HG02610 (cell line): Measurements from ENCODE around the gene KIF3C.

Experiments used
- ATAC-seq: cut with Tn5 transposase; IDR thresholded peaks from one replicate; pipeline ENCODE4 v1.9.1; 2021; ENCODE audit warnings: mild to moderate bottlenecking, moderate library complexity; ENCODE audit not compliant: unreplicated experiment

KIF3C gene

DNA sequence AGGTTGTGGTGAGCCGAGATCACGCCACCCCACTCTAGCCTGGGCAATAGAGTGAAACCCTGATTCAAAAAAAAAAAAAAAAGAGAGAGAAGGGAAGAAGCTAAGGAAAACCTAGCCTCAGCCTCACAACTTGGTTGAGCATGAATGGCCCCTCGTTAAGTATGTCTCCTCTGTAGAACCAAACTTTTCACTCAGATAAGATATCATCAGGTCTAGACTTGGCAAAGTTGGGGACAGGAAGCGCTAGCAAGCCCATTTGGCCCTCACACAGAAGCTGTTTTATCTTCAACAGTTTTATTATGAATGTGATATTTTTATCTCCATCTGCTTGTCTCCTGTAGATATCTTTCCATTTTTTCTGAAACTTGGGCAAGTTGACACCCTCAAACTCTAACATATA is 100.5 kb downstream of the KIF3C start:
- ATAC-seq, result no peak

DNA sequence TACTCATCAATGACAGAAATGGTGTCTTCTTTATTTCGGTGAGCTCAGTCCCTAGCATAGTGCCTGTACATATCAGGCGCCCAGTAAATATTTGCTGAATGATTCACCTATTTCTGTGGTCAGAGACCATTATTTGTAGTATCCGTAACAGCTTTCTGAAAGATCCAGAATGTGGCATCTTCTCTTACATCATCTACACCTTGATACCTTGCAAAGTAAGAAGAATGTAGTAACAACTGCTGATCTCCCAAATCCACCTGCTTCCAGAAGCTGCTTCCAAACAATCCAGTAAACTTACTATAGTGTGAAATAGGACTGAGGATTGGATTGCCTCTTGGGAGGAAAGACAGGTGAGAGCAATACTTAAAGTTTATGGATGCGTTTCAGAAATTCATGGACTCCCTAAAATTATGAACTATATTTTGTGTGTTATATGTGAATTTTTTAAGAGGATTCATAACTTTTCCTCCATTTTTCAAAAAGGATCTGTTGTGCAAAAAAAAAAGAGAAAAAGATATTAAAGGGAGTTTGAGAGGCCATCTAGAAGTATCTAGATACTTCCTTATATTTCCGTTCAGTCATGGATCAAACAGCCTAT is 103.1 kb downstream of the KIF3C start:
- ATAC-seq, result no peak

DNA sequence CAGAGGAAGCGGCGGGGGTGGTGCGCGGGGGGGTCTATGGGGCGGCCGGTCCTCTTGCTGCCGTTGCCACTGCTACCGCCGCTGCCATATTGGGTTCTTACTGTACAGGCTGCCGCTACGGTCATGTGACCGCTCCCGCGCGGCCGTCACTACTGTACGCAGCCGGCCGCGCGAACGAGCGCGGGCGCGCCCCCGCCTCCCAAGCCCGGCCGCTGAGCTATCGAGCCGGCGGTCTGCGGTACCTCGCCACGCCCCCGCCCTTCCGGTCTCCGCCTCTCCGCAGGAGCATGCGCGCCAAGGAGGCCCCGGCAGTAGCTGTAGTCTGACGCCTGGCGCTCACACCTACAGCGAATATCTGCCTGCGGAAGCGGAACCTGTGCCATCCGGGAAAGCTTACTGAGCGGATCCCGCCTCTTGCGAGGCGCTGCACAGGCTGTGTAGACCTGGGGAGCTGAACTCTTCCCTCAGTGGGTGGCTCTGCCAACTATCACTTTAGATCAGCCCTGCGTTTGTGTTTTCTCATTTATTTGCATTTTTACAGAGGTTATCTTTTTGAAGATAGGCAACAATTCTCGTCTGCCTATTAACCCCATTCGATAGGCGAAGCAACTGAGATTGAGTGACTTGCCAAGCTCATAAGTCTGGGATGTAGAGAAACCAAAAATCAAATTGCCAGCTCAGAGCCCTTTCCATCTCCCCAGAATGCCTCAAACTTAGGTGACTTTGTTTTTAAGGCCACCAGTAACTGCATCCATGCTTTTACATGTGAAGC is 103.8 kb downstream of the KIF3C start, which contains the start of gene ASXL2:
Gene ASXL2, minus strand, starts transcription at position 127 of the 772 bp plus-strand sequence. CDS start 265 bp downstream, outside the sequence.
- peak; percentile 92 for ATAC-seq

DNA sequence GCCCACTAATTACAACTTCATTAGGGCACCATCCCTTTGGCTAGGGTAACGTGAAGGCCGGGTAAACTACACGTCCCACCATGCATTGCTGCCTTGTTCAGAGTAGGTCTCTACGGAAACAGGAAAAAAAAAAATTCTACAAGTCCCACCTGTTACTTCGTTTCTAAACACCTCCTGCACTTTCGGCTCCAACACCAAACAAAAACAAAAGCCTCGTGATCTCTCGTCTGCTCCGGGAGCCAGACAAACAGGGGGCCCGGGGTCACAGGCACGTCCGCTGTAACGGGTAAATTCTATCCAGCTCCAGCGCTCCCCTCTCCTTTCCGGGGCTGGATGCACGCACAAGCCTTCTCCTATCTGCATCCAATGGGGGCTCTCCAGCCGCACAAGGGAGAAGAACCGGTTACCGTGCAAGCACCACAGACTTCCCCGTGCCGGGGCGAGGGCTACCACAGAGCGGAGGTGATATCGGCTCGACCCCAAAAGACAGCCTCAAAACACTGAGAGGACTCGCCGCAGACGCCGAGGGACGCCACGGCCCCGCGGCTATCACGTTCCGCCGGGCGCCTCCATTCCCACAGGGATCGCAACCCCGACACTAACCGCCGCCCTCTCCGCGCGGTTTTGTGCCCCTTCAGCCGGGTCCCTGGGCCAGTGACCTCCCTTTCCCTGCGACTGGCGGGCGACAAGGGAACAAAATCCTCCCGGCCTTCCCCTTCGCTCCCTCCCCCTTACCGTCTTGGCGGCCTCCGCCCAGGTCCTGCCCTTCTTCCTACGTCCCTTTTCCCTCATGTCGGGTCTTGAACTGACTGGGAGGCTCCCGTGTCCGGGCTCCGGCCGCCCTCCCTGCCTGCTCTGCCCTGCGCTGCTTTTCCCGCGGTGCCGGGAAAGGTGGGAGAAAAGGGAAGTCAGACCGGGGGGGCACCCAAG is 104.6 kb downstream of the KIF3C start:
- ATAC-seq, result peak; percentile 56
